Stomach smooth muscle (tissue), 2 donors: ENCODE results near the gene TBCD.

ENCODE experiments used
- H3K27ac ChIP-seq: one replicate; pipeline ENCODE4 v1.7.0; 2013; ENCODE audit warnings: mild to moderate bottlenecking, low read length, inconsistent platforms
- H3K27me3 ChIP-seq, 2 donors: one replicate each; pipeline ENCODE4 v1.7.0; 2013; ENCODE audit warnings: low read length in 2 of 2; ENCODE audit not compliant: insufficient read depth in 2 of 2, control insufficient read depth in 1 of 2
- H3K36me3 ChIP-seq, 2 donors: one replicate each; pipeline ENCODE4 v1.7.0; 2013; ENCODE audit warnings: low read length in 2 of 2; ENCODE audit not compliant: control insufficient read depth in 2 of 2, insufficient read depth in 2 of 2
- H3K4me1 ChIP-seq: one replicate; pipeline ENCODE4 v1.7.0; 2013; ENCODE audit warnings: low read length; ENCODE audit not compliant: control insufficient read depth, insufficient read depth
- H3K4me3 ChIP-seq, 2 donors: one replicate each; pipeline ENCODE4 v1.7.0; 2013; ENCODE audit warnings: low read length in 2 of 2
- H3K9ac ChIP-seq, 2 donors: one replicate each; pipeline ENCODE4 v1.7.0; 2013; ENCODE audit warnings: low read length in 2 of 2, mild to moderate bottlenecking in 1 of 2
- H3K9me3 ChIP-seq, 2 donors: one replicate each; pipeline ENCODE4 v1.7.0; 2013; ENCODE audit warnings: low read length in 2 of 2; ENCODE audit not compliant: control insufficient read depth in 2 of 2
- donor health status: healthy.
- donor health status: Pancreatic carcinoma.

TBCD gene

DNA sequence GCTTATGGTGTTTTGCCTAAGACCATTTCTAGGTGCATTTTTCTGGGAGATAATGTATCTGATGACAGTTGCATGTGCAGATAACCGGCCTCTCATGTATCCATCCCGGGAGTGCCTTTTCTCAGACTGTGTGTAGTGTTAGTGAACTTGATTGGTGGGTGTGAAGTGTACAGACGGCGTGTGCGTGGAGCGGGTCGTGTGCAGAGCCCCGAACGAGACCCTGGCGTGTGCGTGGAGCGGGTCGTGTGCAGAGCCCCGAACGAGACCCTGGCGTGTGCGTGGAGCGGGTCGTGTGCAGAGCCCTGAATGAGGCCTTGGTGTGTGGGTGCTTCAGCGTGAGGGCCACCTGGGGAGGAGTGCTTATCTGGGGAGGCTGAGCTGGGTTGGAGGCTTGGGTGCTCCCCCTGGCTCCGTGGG, 116.9 kb downstream of the TBCD start:
- Histone ChIP-seq H3K9me3 (no peaks in the 10 kb centered on the region), H3K36me3 (peaks cover 4 to 14% of the 10 kb centered on the region in 2 donors), H3K4me3 (no peak overlapping the region), H3K9ac (no peak overlapping the region), H3K4me1 (peaks cover 19% of the 10 kb centered on the region), H3K27me3 (no peaks in the 10 kb centered on the region), H3K27ac (no peak overlapping the region)

DNA sequence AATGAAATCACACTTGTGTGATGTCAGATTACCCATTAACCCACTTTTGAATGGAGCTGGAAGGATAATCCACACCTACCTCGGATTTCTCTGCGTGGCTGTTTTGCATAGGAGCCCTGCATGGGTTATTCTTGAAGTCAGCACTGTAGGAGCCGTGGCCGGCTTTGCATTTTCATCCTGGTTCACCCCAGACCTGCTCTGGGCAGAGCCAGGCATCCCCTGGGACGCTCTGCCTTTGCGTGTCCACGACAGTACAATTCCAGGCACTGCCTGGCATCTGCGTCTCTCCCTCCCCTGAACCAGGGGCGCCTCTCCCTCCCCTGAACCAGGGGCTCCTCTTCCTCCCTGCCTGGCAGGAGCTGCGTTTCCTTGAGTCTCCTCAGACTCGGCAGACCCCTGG, 117.7 kb downstream of the TBCD start:
- H3K4me3 ChIP-seq = no peak overlapping the region
- H3K36me3 ChIP-seq = peaks cover 4 to 14% of the 10 kb centered on the region in 2 donors
- H3K27ac ChIP-seq = no peak overlapping the region
- no peaks in the 10 kb centered on the region for H3K9me3 ChIP-seq
- peaks cover 11% of the 10 kb centered on the region for H3K4me1 ChIP-seq
- no peak overlapping the region for H3K9ac ChIP-seq
- no peaks in the 10 kb centered on the region for H3K27me3 ChIP-seq

DNA sequence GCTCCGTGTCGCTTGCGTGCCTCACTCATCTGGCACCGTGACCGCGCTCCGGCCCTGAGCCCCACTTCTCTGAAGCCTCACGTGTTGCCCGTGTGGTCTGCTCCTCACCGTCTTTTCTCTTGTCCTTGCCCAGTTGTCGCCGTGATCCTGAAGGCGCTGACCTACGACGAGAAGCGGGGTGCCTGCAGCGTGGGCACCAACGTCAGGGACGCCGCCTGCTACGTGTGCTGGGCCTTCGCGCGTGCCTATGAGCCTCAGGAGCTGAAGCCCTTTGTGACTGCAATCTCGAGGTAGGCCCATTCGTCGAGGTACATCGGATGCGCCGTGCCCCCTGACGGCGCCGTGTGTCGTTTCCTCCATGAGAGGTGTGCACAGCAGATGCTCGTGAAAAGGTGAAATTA, 118.2 kb downstream of the TBCD start:
- Histone ChIP-seq H3K9me3 (no peaks in the 10 kb centered on the region), H3K27me3 (no peaks in the 10 kb centered on the region), H3K4me3 (no peak overlapping the region), H3K36me3 (peaks cover 4 to 14% of the 10 kb centered on the region in 2 donors), H3K27ac (no peak overlapping the region), H3K4me1 (peaks cover 11% of the 10 kb centered on the region), H3K9ac (no peak overlapping the region)

DNA sequence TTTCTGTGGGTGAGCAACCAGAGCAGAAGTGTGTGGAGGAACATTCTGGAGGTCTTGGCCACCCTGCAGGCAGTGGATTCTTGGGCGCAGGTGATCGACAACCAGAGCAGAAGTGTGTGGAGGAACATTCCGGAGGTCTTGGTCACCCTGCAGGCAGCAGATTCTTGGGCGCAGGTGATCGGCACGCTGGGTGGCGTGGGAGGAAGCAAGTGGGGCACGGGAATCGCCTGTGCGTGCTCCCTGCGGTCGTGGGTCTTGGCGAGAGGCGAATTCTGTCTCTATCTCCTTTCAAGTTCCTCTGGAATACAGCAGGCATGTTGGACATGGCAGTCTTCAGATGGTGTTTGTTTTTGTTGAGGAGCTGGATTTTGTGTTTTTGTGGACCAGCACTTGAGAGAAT, 118.7 kb downstream of the TBCD start:
- Histone ChIP-seq H3K36me3 (peaks cover 4 to 14% of the 10 kb centered on the region in 2 donors), H3K27ac (no peak overlapping the region), H3K4me3 (no peak overlapping the region), H3K27me3 (no peaks in the 10 kb centered on the region), H3K4me1 (peaks cover 7% of the 10 kb centered on the region), H3K9ac (no peak overlapping the region), H3K9me3 (no peaks in the 10 kb centered on the region)

DNA sequence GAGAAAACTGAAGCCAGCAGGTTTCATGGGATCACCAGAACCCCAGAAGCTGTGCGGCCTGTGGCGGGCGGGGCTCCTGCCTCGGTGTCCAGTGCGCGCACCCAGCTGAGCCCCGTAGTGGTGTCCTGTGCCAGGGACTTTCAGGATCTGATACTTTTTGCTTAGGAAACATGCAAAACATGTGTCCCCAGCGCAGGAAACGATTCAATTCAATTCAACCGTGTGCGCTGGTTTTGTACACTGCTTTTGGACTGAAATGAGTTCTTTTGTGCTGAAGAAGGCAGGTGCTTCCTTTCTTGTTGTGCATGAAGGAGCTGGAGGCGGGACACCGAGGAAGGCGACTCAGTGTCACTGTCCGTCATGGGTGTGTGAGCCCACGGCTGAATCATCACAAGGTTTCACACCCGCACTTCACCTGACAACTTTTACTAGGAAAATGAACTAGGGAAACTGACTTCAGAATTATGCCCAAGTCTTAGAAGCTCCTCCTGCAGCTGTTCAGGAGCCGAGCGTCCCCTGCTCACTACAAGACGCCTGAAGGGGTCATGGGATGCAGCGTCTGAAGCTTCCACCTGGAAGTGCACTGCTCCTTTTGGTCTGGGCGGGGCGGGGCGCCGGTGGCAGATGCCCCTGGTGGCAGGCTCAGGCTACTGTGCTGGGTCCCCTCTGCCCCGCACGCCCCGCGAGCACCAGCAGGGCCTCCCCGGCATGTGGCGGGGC, 119.4 kb downstream of the TBCD start:
- H3K27me3 ChIP-seq = no peaks in the 10 kb centered on the region
- no peak overlapping the region for H3K4me3 ChIP-seq
- no peaks in the 10 kb centered on the region for H3K9me3 ChIP-seq
- H3K4me1 ChIP-seq = peaks cover 10% of the 10 kb centered on the region
- H3K36me3 ChIP-seq = peaks cover 4 to 14% of the 10 kb centered on the region in 2 donors
- no peak overlapping the region for H3K27ac ChIP-seq
- H3K9ac ChIP-seq = no peak overlapping the region

DNA sequence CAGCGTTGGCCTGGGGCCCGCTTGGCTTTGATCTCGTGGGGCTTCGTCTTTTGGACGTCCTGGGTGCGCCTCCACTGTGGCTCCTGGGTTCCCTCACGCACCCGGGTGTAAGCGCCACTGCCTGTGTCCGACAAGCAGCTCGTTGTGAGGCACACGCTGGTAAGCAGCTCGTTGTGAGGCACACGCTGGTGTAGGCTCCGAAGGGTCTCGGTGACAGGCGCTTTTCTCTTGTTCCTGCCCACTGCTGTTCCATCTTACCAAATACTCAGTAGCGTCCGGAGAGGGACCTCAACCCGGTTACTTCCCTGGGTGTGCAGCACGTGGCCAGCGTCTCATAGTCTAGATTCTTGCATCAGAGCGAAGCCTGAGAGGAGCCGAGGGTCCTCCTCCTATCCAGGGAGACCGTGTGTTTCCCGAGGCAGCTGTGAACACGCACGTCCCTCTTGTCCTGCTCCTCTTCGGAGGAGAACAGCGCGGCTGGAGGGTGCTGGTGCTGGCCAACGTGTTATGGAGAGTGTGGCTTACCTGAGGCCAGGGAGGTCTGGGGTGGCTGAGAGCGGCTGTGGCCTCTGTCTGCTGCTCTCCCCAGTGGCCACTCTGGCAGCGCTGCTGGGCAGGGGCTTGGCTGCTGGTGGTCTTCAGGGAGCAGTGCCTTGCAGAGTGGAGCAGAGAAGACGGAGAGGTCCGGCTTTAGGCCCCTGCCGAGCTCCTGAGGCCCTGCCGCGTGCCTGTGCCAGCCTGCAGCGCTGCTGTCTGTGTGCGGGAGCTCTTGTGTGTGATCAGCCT, 120.1 kb downstream of the TBCD start:
- no peak overlapping the region for H3K9ac ChIP-seq
- H3K36me3 ChIP-seq = peaks cover 4 to 14% of the 10 kb centered on the region in 2 donors
- no peaks in the 10 kb centered on the region for H3K27me3 ChIP-seq
- no peak overlapping the region for H3K27ac ChIP-seq
- peaks cover 14% of the 10 kb centered on the region for H3K4me1 ChIP-seq
- no peak overlapping the region for H3K4me3 ChIP-seq
- H3K9me3 ChIP-seq = no peaks in the 10 kb centered on the region

DNA sequence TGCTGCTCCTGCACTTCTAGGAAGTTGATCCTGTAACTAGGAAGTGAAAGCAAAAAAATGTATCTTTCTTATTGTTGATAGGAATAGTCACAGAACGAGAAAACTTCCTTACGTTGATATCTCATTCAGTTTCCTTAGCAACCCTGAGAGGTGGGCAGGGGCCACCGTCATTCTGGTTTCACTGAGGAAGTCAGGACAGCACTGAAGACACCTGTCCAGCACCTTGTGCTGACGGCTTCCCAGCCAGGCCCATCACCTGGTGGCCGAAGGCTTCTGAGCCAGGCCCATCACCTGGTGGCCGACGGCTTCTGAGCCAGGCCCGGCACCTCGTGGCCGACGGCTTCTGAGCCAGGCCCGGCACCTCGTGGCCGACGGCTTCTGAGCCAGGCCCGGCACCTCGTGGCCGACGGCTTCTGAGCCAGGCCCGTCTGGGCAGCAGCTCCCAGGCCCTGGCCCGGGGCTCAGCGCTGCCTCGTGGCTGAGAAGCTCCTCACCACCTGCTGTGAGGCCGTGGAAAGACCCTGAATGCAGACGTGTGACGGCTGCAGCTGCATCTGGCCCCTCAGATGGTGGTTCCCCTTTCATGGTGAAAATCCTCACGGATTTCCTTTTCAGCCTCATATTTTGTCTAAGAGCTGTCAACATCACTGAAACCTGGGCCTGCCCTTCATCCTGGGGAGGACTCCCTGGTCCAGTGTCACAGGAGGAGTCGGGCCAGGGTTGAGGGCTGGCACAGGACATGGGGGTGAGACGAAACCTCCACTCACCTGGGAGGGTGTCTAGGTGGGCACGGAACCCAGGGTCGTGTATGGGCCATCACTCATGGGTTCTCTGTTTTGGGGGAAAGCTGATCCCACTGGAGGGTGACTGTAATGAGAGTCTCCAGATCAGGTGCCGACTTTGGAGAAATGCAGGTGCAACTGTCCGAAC, 121.0 kb downstream of the TBCD start:
- H3K9ac ChIP-seq = no peak overlapping the region
- no peaks in the 10 kb centered on the region for H3K27me3 ChIP-seq
- H3K27ac ChIP-seq = no peak overlapping the region
- peaks cover 4 to 14% of the 10 kb centered on the region in 2 donors for H3K36me3 ChIP-seq
- H3K4me3 ChIP-seq = no peak overlapping the region
- H3K4me1 ChIP-seq = peaks cover 14% of the 10 kb centered on the region
- H3K9me3 ChIP-seq = no peaks in the 10 kb centered on the region

DNA sequence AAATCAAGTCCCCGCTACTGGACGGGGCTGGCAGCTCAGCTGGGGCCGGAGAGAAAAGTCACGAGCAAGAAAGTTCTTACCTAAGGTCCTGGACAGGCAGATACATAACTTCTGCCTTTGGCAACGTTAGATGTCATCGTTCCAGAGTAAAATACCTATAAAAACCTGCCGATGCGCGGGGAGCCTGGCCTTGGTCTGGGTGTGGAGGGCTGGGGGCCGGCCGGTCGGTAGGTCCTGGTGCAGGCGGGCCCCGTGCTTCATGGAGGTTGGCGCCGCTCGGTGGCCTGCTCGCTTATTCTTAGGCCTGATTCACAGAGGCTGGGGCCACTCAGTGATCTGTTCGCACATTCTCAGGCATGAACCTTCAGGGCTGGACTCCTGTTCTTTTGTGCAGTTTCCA, 121.7 kb downstream of the TBCD start:
- peaks cover 4 to 14% of the 10 kb centered on the region in 2 donors for H3K36me3 ChIP-seq
- no peak overlapping the region for H3K27ac ChIP-seq
- H3K4me3 ChIP-seq = no peak overlapping the region
- peaks cover 14% of the 10 kb centered on the region for H3K4me1 ChIP-seq
- no peaks in the 10 kb centered on the region for H3K27me3 ChIP-seq
- H3K9ac ChIP-seq = no peak overlapping the region
- no peaks in the 10 kb centered on the region for H3K9me3 ChIP-seq

DNA sequence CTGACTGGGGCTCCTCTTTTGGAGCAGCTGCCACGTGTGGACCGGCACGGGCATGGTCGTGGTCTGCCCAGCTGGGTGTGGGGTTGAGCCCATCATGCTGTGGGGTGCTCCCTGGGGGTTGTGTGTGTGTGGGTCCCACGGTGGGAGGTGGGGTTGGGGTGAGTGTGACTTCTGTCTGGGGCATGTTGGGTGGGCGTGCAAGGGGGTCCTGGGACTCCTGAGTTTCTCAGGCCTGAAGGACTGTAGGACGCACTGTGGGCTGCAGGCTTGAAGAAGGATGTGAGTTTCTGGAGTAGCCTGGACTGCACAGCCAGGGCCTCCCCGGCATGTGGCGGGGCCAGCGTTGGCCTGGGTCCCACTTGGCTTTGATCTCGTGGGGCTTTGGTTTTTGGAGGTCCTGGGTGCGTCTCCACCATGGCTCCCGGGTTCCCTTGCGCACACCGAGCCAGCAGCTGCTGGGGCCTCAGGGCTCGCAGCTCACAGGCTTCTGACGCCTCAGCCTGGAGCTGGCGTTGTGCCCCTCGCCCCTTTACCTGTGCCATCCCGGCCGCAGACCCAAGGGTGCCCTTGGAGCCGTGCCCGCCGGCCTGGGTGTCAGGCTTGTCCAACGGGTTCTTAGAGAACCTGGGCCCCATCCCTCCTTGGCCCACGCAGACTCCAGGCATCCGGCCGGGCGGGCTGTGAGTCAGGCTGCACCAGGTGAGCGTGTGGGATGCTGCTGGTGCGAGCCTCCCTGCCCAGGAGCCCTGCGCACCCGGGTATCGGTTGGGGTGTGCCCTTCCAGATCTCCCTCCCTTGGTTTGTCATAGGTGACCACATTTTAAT, 122.4 kb downstream of the TBCD start:
- Histone ChIP-seq H3K9ac (no peak overlapping the region), H3K27me3 (no peaks in the 10 kb centered on the region), H3K4me1 (peaks cover 15% of the 10 kb centered on the region), H3K4me3 (no peak overlapping the region), H3K36me3 (peaks cover 4 to 14% of the 10 kb centered on the region in 2 donors), H3K27ac (no peak overlapping the region), H3K9me3 (no peaks in the 10 kb centered on the region)

DNA sequence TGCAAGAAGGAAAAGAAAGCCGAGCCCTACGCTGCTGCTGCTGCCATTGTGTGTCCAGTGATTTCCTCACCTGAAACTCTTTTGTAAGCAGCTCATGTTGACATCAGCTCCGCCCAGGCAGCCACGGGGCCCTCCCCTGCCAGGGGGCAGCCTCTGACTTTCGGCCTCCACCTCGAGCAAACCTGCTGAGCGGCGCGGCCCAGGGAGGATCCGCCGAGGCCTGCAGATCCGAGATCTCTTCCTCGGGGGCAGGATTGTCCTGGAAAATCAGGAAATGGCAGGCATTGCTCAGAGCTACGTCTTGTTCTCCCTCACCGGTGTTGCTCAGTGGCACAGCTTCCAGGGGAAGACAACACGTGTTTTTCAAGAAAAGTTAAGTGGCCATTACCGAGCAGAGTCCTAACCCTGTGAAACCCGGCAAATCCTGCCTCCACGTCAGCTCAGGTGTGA, 123.6 kb downstream of the TBCD start:
- H3K9ac ChIP-seq = no peak overlapping the region
- peaks cover 4 to 10% of the 10 kb centered on the region in 2 donors for H3K36me3 ChIP-seq
- H3K27ac ChIP-seq = no peak overlapping the region
- H3K4me1 ChIP-seq = peaks cover 22% of the 10 kb centered on the region
- no peaks in the 10 kb centered on the region for H3K9me3 ChIP-seq
- no peaks in the 10 kb centered on the region for H3K27me3 ChIP-seq
- H3K4me3 ChIP-seq = no peak overlapping the region
